ENCODE results near the gene AFAP1L1. TPM values are rescaled to one million over a fixed set of nuclear protein-coding genes. Genes with fewer than 3 reads are reported as not detected.

The AFAP1L1 gene
- total RNA-seq, 4 donors from 2014 or later = 10.3 to 20.6 (median 14.0) TPM

- peaks cover 0 to 26% (median 11%) of the 10 kb centered on the region in 3 donors for H3K4me1 ChIP-seq
- H3K36me3 ChIP-seq = peaks cover 0 to 35% of the 10 kb centered on the region in 2 donors
- no peaks in the 10 kb centered on the region for H3K9me3 ChIP-seq
- 95 to 96% methylated on average over 3 of the region's 3 CpGs for WGBS, 2 donors (ENCODE audit: low coverage in 1 of 2)
- no peaks in the 10 kb centered on the region for H3K27me3 ChIP-seq
- H3K27ac ChIP-seq = peak overlapping the region in 2 of 4 donors; percentile 4 to 15
- ATAC-seq = no peak
- no peak for TF ChIP-seq POLR2AphosphoS5 (IDR thresholded peaks at IDR 0.05)
- no peak for TF ChIP-seq POLR2A (IDR thresholded peaks at IDR 0.05)
- no peak for TF ChIP-seq EP300 (IDR thresholded peaks at IDR 0.05)
- TF ChIP-seq CTCF (IDR thresholded peaks at IDR 0.05) = no peak
- no peak overlapping the region for H3K4me3 ChIP-seq
These were observed 47.5 kb downstream of the AFAP1L1 start for GRCh38 chr5:149319174-149319573.

- Histone ChIP-seq H3K4me3 (no peak overlapping the region), H3K27ac (peak overlapping the region in 3 of 4 donors; percentile 68 to 77 (median 74)), H3K4me1 (peaks cover 0 to 26% (median 11%) of the 10 kb centered on the region in 3 donors), H3K9me3 (no peaks in the 10 kb centered on the region), H3K27me3 (no peaks in the 10 kb centered on the region), H3K36me3 (peaks cover 0 to 43% of the 10 kb centered on the region in 2 donors)
- peak; percentile 13 for TF ChIP-seq POLR2AphosphoS5 (IDR thresholded peaks at IDR 0.05)
- TF ChIP-seq POLR2A (IDR thresholded peaks at IDR 0.05) = no peak
- WGBS, 2 donors (ENCODE audit: low coverage in 1 of 2) = 0 to 10% methylated on average over 2 of the region's 4 CpGs
- peak; percentile 77 for ATAC-seq
These were observed 49.2 kb downstream of the AFAP1L1 start for GRCh38 chr5:149320791-149321330.

DNA sequence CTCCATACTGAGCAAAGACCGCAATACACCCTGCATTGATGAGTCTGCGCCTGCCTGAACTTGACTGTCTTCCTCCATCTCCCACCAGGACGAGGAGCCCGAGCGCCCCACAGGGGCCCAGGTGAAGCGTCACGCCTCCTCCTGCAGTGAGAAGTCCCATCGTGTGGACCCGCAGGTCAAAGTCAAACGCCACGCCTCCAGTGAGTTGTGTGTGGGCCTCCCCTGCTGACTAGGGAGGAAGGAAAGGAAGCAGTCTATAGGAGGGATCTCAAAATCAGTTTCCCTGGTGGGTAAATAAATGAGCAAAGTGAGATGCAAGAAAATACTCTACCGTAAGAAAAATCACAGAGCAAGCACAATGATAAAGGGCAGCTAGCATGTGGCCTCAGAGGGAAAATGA is 50.9 kb downstream of the AFAP1L1 start:
- Histone ChIP-seq H3K4me1 (peaks cover 0 to 19% (median 11%) of the 10 kb centered on the region in 3 donors), H3K9me3 (no peaks in the 10 kb centered on the region), H3K27ac (peak overlapping the region in 3 of 4 donors; percentile 8 to 27 (median 14)), H3K27me3 (no peaks in the 10 kb centered on the region), H3K36me3 (peaks cover 0 to 41% of the 10 kb centered on the region in 2 donors), H3K4me3 (no peak overlapping the region)
- no peak for TF ChIP-seq POLR2AphosphoS5 (IDR thresholded peaks at IDR 0.05)
- TF ChIP-seq EP300 (IDR thresholded peaks at IDR 0.05) = no peak
- TF ChIP-seq POLR2A (IDR thresholded peaks at IDR 0.05) = no peak
- TF ChIP-seq CTCF (IDR thresholded peaks at IDR 0.05) = no peak
- WGBS, 2 donors (ENCODE audit: low coverage in 1 of 2) = 77 to 100% methylated on average over 1 to 4 of the region's 12 CpGs
- ATAC-seq = no peak

DNA sequence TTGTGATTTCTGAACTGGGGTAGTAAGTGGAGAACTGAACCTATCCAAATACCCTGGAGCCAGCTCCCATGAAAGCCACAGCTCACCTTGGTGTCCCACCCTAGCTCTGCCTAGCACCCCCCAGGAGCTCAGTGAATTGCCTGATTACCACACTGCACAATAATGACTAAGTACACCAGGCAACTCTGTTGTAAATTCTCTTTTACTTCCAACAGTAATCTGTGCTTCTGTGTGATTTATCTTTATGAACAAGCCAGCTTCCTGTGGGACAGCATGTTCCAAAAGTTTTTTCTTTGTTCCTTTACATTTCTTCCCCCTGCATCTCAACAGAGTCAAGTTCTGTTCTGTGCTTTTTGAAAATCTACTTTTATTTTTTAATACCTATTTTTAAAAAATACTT is 51.6 kb downstream of the AFAP1L1 start:
- peak overlapping the region in 3 of 4 donors; percentile 8 to 27 (median 14) for H3K27ac ChIP-seq
- no peaks in the 10 kb centered on the region for H3K27me3 ChIP-seq
- ATAC-seq = peak; percentile 31
- no peak overlapping the region for H3K4me3 ChIP-seq
- H3K36me3 ChIP-seq = peaks cover 0 to 44% of the 10 kb centered on the region in 2 donors
- H3K4me1 ChIP-seq = peaks cover 0 to 17% (median 11%) of the 10 kb centered on the region in 3 donors
- TF ChIP-seq CTCF (IDR thresholded peaks at IDR 0.05) (no peak), POLR2A (IDR thresholded peaks at IDR 0.05) (no peak), EP300 (IDR thresholded peaks at IDR 0.05) (no peak), POLR2AphosphoS5 (IDR thresholded peaks at IDR 0.05) (no peak)
- H3K9me3 ChIP-seq = no peaks in the 10 kb centered on the region

- Histone ChIP-seq H3K27me3 (no peaks in the 10 kb centered on the region), H3K4me1 (peaks cover 0 to 17% (median 11%) of the 10 kb centered on the region in 3 donors), H3K27ac (no peak overlapping the region), H3K9me3 (no peaks in the 10 kb centered on the region), H3K4me3 (no peak overlapping the region), H3K36me3 (peaks cover 0 to 46% of the 10 kb centered on the region in 2 donors)
- 77% methylated on average over 2 of the region's 2 CpGs; no CpG with 5 or more reads in 1 of the 2 donors for WGBS, 2 donors (ENCODE audit: low coverage in 1 of 2)
- no peak for ATAC-seq
- TF ChIP-seq POLR2AphosphoS5 (IDR thresholded peaks at IDR 0.05) = no peak
- TF ChIP-seq EP300 (IDR thresholded peaks at IDR 0.05) = no peak
- no peak for TF ChIP-seq POLR2A (IDR thresholded peaks at IDR 0.05)
- no peak for TF ChIP-seq CTCF (IDR thresholded peaks at IDR 0.05)
These were observed 52.1 kb downstream of the AFAP1L1 start for GRCh38 chr5:149323621-149324205.
